Stimulated activated naive B cell treated with anti-CD40 and anti-IgM and Interleukin-4, amounts not matched to agents 10 μg/mL and 1 μg/mL and 100 μg/mL, for 72 hours (primary cell): ENCODE results near the gene UQCC5.

Source experiments
- ATAC-seq, 2 donors: fragments of 150-1000 bp; cut with Tn5 transposase; replicated peaks; 2 replicates each; pipeline ENCODE4 v1.10.0; 2021; ENCODE audit warnings: moderate library complexity in 1 of 2
- DNase-seq: peaks from one replicate; pipeline ENCODE4 v3.0.0; 2021
- H3K27ac Mint-ChIP-seq: one replicate; pipeline ENCODE4 v1.8.0; 2022; ENCODE audit warnings: mild to moderate bottlenecking, mixed read lengths
- H3K27me3 Mint-ChIP-seq, 2 donors: one replicate each; pipeline ENCODE4 v1.8.0; 2022; ENCODE audit warnings: mixed read lengths in 2 of 2
- H3K36me3 Mint-ChIP-seq, 2 donors: one replicate each; pipeline ENCODE4 v1.8.0; 2022; ENCODE audit warnings: mixed read lengths in 2 of 2, mild to moderate bottlenecking in 1 of 2
- H3K4me1 Mint-ChIP-seq, 2 donors: one replicate each; pipeline ENCODE4 v1.8.0; 2022; ENCODE audit warnings: mixed read lengths in 2 of 2, mild to moderate bottlenecking in 1 of 2
- H3K4me3 Mint-ChIP-seq, 2 donors: one replicate each; pipeline ENCODE4 v1.8.0; 2022; ENCODE audit warnings: mild to moderate bottlenecking in 2 of 2, mixed read lengths in 2 of 2, moderate library complexity in 1 of 2
- H3K9me3 Mint-ChIP-seq, 2 donors: one replicate each; pipeline ENCODE4 v1.8.0; 2022; ENCODE audit warnings: mixed read lengths in 2 of 2, mild to moderate bottlenecking in 1 of 2

The UQCC5 gene

DNA sequence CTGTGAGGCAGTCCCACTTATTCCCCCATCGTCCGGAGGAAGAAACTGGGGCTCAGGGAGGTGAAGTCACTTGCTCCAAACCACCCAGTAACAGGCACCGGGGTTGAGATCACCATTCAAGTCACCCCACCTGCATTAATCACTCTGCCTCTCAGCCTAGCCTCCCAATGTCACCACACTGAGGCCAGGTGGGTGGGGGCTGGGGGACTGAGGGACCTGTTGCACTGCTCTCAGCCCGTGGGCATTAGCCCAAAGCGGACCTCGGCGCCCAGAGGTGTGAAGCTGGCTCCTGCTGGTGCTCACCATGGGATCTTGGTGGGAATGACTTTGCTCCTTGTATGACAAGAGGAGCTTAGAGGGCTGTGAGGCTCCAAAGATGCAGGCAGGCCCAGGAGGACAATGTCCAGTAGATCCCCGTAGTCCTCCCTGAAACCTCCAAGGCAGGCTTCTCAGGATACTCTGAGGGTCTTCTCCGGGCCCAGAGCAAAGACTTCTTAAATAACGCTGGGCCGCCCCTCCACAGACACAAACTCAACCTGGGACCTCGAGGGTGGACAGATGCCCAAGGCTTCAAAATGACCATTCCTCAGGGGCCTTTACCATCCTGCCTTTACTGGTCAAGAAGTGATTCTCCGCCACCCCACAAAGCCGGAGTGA is 4.4 kb upstream of the UQCC5 start:
- no peak for ATAC-seq
- Mint-ChIP-seq H3K27me3 (no peaks in the 10 kb centered on the region), H3K36me3 (peaks cover 4 to 15% of the 10 kb centered on the region in 2 donors)

DNA sequence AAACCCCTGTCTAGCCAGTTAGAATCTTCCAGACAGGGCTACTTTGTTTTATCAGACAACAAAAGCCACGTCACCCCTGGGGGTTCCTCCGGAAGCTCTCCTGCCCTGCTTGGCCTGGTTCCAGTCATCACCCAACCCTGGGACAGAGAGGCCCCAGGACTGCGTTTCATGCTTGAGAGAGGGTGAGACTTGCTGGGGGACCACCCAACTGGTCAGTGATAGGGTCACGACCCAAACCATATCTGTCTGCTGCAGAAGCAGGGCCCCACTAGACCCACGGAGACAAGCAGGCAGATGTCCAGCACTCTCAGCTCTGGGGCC is 3.9 kb upstream of the UQCC5 start:
- Mint-ChIP-seq H3K4me3 (peak overlapping the region; percentile 77 to 84), H3K36me3 (peaks cover 6 to 12% of the 10 kb centered on the region in 2 donors), H3K4me1 (peaks cover 14 to 30% of the 10 kb centered on the region in 2 donors), H3K27ac (peak overlapping the region; percentile 84), H3K27me3 (no peaks in the 10 kb centered on the region), H3K9me3 (no peaks in the 10 kb centered on the region)
- no peak for DNase-seq
- ATAC-seq: no peak

More for the DNA sequence above, 4.4 kb upstream of the UQCC5 start:
- Mint-ChIP-seq H3K27ac (no peak overlapping the region), H3K9me3 (no peaks in the 10 kb centered on the region), H3K4me1 (peaks cover 12 to 27% of the 10 kb centered on the region in 2 donors), H3K4me3 (peak overlapping the region in 1 of 2 donors; percentile 84)
- no peak for DNase-seq

DNA sequence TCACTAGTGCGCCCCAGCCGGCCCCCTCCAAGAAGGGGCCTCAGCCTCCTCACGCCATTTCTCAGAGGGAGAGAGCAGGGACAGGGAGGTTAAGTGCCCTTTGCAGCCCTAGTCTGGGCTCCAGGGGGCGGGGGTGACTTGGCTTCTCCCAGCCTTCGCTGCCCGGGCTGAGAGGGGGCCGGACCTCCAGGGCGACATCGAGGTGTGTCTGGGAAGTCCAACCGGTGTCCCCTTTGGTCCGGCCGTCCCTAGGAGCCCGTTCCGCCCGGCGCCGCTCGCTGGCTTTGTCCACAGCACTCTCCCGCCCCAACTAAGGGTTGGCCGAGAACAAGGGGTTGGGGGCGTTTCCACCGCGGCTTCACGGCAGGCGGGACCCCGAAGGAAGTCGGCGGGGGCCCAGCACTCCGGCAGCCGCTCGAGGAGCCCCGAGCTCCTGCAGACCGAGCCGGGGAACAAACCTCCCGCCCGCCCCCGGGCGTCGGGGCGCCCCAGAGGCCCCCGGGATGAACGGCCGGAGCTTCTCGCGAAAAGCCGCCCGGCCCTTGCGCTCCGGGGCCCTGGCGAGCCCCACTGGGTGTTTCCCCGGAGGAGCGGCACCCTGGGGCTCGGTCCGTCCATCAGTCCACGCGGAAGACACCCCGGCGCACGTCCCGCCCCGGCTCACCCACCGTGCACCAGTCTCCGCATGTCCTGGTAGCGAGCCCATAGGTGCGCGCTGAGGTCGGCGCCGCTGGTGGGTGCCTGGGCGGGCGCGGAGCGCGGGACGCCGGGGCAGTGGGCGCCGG is 3.4 kb upstream of the UQCC5 start:
- DNase-seq (no peak), ATAC-seq (peak in 1 of 2 donors; percentile 4)
- peaks cover 10 to 12% of the 10 kb centered on the region in 2 donors for H3K36me3 Mint-ChIP-seq
- no peaks in the 10 kb centered on the region for H3K27me3 Mint-ChIP-seq
- H3K4me3 Mint-ChIP-seq: peak overlapping the region; percentile 77 to 84
- H3K4me1 Mint-ChIP-seq: peaks cover 19 to 36% of the 10 kb centered on the region in 2 donors
- peak overlapping the region; percentile 84 for H3K27ac Mint-ChIP-seq
- H3K9me3 Mint-ChIP-seq: no peaks in the 10 kb centered on the region

DNA sequence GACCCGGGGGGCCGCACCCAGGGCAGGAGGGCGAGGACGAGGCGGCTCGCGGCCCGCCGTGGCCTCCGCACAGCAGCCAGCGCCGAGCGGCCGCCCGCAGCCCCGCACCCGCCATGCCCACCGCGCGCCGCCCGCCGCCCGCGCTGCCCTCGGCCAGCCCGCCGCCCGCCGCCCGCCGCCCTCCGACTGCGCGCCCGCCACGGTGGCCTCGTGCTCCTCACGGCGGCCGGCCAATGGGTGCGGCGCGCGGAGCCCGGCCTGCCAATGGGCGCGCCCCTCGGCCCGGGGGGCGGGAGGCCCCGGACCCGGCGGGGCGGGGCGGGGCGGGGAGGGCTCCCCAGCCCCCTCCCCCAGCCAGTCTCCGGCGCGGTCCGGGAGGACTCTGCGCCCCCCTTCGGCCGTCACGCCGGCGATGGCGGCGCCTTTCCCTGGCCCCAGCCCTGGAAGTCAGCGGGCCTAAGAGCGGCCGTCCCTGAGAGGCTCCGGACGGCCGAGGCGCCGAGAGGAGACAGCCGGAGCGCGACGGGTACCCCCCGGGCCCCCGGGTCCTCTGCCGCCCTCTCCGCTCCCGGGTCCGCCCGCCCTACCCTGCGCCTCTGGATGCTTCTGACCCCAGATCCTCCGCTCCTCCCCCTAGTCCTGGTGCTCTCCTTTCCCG is 2.7 kb upstream of the UQCC5 start, which contains the start of gene NT5DC2:
TSS of gene NT5DC2 (minus strand) at position 235 of the 658 bp plus-strand sequence. CDS start at position 115, 120 bp downstream.
- Mint-ChIP-seq H3K4me1 (peaks cover 23 to 41% of the 10 kb centered on the region in 2 donors), H3K27ac (peak within 1 kb of the TSS; percentile 87), H3K9me3 (no peaks in the 10 kb centered on the region), H3K4me3 (peak within 1 kb of the TSS; percentile 80 to 84), H3K27me3 (no peaks in the 10 kb centered on the region), H3K36me3 (peaks cover 11 to 14% of the 10 kb centered on the region in 2 donors)
- ATAC-seq: peak; percentile 31 to 32
- peak; percentile 48 for DNase-seq

DNA sequence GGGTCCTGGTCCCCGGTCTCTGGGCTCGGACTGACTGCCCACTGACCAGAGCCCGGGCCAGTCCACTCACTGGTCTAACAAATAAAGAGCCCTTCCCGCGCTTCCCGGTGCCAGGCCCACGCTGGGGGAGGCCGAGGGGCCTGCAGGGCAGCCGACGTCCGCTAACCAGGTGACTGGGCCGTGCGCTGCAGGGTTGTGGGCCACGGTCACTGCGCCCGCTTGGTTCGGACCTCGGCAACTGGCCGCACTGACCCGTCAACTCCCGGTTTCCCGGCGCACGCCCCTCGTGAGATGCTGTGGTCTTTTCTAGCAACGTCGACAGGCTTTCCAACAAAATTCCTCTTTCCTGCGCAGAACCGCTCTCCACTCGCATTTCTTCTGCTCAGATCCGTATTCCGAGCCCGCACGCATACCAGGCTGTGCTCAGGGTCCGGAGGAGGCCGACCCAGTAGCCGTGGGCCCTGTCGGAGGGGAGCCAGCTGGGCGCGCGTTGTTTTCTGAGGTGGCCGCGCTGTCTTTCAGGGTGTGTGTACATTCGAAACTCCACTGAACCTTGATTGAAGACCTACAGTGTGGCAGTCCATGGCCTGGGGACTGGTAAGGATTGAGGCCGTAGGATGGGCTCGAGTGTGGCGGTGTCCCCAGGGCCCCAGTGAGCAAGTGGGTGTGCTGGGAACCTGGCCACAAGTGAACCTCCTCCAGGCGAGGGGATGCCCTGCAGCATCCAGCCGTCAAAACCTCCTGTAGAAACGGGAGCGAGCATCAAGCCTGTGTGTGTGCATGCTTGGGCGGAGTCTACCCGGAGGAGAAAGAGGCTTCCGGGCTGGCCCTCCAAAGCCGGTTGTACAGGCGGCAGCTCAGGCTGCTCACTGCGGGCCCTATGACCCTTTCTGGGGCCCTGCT is 1.9 kb upstream of the UQCC5 start:
- Mint-ChIP-seq H3K27ac (peak overlapping the region; percentile 87), H3K36me3 (peaks cover 17 to 22% of the 10 kb centered on the region in 2 donors)

DNA sequence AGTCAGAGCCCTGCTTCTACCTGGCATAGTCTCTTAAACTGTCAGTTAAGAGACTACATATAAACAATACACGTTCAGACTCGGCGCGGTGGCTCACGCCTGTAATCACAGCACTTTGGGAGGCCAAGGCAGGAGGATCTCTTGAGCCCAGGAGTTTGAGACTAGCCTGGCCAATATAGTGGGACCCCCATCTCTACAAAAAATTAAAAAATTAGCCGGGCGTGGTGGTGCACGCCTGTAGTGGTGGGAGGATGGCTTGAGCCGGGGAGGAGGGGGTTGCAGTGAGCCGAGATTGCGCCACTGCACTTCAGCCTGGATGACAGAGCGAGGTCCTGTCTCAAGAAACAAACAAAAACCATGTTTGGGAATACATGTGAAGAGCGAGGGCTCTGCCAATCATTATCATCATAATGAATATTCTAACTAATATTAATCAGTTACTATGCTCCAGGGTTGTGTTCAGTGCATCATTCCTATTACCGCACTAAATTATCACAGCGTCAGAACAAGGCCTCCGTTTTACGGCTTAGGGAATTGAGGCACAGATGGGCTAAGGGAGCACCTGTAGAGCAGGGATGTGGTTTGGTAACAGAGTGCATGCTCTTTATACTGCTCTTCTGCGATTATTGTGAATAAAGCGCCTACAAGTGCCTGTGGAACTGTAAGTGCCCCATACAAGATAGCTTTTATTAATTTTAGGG is 844 bp upstream of the UQCC5 start:
- H3K27ac Mint-ChIP-seq: peak overlapping the region; percentile 3
- ATAC-seq (no peak), DNase-seq (no peak)
- H3K27me3 Mint-ChIP-seq: no peaks in the 10 kb centered on the region
- H3K4me1 Mint-ChIP-seq: peaks cover 30 to 50% of the 10 kb centered on the region in 2 donors
- peak overlapping the region; percentile 97 to 99 for H3K4me3 Mint-ChIP-seq
- H3K36me3 Mint-ChIP-seq: peaks cover 17 to 22% of the 10 kb centered on the region in 2 donors
- H3K9me3 Mint-ChIP-seq: peaks cover 0 to 3% of the 10 kb centered on the region in 2 donors

More for the DNA sequence above, 1.9 kb upstream of the UQCC5 start:
- Mint-ChIP-seq H3K4me3 (peak overlapping the region; percentile 80 to 82), H3K4me1 (peaks cover 30 to 49% of the 10 kb centered on the region in 2 donors), H3K9me3 (peaks cover 0 to 3% of the 10 kb centered on the region in 2 donors), H3K27me3 (no peaks in the 10 kb centered on the region)
- DNase-seq (no peak), ATAC-seq (no peak)

DNA sequence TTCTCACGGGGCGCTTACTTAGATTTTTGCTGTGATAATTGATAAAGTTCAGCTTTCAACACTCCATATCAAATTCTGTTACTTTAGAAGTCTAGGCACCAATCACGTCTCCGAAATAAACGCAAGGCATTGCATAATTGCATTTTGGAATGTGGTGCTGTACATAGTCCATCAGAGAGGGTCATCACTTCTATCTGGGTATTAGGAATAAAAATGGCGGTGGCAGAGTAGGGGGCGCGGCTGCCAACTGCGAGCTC is 365 bp upstream of the UQCC5 start:
- Mint-ChIP-seq H3K4me3 (peak overlapping the region; percentile 97 to 99), H3K4me1 (peaks cover 30 to 50% of the 10 kb centered on the region in 2 donors), H3K27ac (peak overlapping the region; percentile 42), H3K27me3 (no peaks in the 10 kb centered on the region), H3K9me3 (peaks cover 0 to 3% of the 10 kb centered on the region in 2 donors), H3K36me3 (peaks cover 17 to 22% of the 10 kb centered on the region in 2 donors)
- ATAC-seq (no peak), DNase-seq (no peak)

DNA sequence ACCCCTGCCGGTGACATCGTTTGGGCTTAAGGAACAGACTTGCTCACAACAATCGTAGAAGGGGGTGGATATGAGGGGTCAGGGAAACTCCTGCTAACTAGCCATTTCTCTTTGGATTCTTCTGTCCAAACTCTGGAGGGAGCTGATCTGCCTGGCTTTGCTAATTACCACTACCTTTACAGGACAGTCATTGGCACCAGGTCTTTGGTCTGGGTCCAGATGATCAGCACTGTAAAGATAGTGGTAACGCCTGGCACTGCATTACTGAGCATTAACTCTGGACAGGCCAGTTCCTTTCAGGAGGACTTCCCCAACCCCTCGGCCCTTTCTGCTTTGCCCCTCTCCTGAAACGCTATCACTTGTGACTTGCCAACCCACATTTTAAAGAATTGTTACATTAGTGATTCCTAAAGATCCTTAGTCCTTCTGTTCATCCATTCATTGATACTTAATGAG is 788 bp downstream of the UQCC5 start:
- peak overlapping the region; percentile 98 for H3K27ac Mint-ChIP-seq
- peaks cover 0 to 3% of the 10 kb centered on the region in 2 donors for H3K9me3 Mint-ChIP-seq
- peaks cover 19 to 30% of the 10 kb centered on the region in 2 donors for H3K36me3 Mint-ChIP-seq
- no peak for DNase-seq
- H3K4me3 Mint-ChIP-seq: peak overlapping the region; percentile 97 to 99
- no peaks in the 10 kb centered on the region for H3K27me3 Mint-ChIP-seq
- peaks cover 30 to 49% of the 10 kb centered on the region in 2 donors for H3K4me1 Mint-ChIP-seq
- no peak for ATAC-seq

DNA sequence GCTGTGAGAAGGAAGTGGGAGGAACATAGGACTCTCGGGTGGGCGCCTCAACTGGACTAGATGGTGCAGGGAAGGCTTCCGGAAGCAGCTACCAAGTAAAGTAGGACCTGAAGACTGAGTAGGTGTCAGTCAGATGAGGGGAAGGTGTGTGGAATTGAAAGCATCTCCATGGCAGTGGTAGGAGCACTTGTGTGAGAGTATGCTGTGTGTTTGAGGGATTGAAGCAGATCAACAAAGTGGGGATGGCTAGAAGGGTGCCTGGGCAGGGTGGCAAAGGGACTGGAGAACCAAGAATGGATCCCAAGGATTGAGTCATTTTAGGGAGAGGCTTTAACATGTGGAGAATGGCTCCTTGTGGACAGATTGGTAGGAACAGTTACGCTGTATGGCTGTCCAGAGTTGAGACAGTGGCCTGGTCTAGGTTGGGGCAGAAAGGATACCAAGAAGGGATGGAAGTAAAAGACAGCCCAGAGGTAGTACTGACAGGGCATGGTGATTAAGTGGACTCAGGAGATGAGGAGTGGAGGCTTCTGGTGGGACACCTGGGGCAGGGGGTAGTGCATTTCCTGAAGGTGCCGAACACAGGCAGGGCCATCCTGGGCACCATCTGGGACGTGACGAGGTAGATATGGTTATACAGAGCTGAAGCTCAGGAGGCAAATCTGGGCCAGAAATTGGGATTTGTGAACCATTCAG is 1.5 kb downstream of the UQCC5 start:
- Mint-ChIP-seq H3K27me3 (no peaks in the 10 kb centered on the region), H3K36me3 (peaks cover 19 to 30% of the 10 kb centered on the region in 2 donors), H3K27ac (peak overlapping the region; percentile 98), H3K4me3 (peak overlapping the region; percentile 97 to 99), H3K9me3 (peaks cover 0 to 3% of the 10 kb centered on the region in 2 donors), H3K4me1 (peaks cover 25 to 42% of the 10 kb centered on the region in 2 donors)
- ATAC-seq (no peak), DNase-seq (no peak)

DNA sequence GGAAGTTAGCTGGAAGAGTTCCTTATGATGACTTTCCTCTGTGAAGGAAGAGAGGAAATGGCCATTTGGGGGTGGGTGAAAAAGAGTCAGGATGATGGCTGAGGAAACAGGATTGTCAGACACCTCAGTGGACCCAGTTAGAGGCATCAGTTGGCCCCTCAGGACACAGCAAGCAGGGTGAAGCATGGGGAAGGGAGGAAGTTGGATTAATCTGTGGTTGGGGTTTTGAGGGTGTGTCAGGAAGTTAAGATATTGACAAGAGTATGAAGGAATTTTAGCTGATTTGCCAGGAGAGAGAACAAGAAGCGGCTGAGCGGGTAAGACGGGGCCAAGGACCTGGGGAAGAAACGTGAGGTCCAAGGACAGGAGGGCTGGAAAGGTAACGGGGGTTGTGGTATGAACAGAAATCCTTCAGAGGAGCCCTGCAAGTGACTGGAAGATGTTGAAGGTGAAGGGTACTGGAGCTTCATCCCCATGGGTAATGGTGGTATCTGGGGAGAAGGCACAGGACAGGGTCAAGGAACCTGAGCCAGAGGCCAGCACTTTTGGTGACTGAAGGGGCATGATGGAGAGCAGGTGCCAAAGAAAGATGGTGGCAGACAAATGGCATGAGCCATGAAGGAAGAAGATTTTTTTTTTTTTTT is 2.7 kb downstream of the UQCC5 start:
- peaks cover 25 to 39% of the 10 kb centered on the region in 2 donors for H3K4me1 Mint-ChIP-seq
- no peak for ATAC-seq
- H3K27me3 Mint-ChIP-seq: no peaks in the 10 kb centered on the region
- H3K9me3 Mint-ChIP-seq: peaks cover 0 to 3% of the 10 kb centered on the region in 2 donors
- peak overlapping the region; percentile 67 for H3K27ac Mint-ChIP-seq
- H3K36me3 Mint-ChIP-seq: peaks cover 19 to 33% of the 10 kb centered on the region in 2 donors
- H3K4me3 Mint-ChIP-seq: peak overlapping the region; percentile 35 to 47
- no peak for DNase-seq

DNA sequence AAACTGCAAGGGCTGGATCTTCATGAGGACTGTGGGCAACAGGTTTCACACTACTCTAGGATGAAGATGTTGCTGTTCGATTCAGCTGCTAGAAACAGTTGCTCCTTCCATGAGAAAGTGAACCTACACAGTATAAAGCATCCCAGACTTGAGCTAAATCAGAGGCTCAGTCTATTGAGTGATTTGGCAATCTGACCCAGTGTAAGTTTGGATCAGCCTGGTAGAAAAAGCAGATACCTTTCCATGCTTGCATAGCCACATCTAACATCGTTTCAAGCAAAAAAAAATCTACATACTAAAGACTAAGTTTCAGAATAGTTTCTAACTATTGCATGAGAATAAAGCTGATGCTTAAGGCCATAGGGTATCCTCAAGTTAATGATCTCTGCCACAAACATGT is 4.6 kb downstream of the UQCC5 start:
- ATAC-seq: no peak
- H3K4me3 Mint-ChIP-seq: no peak overlapping the region
- no peak overlapping the region for H3K27ac Mint-ChIP-seq
- H3K27me3 Mint-ChIP-seq: no peaks in the 10 kb centered on the region
- peaks cover 0 to 3% of the 10 kb centered on the region in 2 donors for H3K9me3 Mint-ChIP-seq
- DNase-seq: no peak
- peaks cover 20 to 30% of the 10 kb centered on the region in 2 donors for H3K4me1 Mint-ChIP-seq
- H3K36me3 Mint-ChIP-seq: peaks cover 21 to 40% of the 10 kb centered on the region in 2 donors

DNA sequence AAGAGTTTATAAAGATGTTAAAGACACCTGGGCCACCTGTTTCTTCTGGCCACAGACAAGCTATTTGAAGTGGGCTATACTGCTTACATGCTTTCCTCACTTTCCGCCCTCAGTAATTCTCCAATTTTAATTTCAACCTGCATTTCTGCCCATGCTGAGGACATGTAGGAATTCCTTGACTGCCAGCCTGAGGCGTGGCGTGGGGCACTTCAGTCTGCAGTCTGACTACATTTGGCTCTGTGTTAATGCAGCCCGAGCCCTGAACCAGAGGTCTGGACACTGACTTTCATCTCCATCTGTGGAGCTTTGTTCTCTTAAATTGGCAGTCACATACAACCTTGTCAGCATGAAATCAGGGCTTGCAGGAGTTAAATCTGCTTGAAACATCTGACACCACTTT is 8.5 kb downstream of the UQCC5 start:
- Mint-ChIP-seq H3K27ac (peak overlapping the region; percentile 53), H3K4me3 (no peak overlapping the region), H3K36me3 (peaks cover 7 to 22% of the 10 kb centered on the region in 2 donors), H3K4me1 (no peaks in the 10 kb centered on the region), H3K9me3 (no peaks in the 10 kb centered on the region), H3K27me3 (no peaks in the 10 kb centered on the region)
- DNase-seq (no peak), ATAC-seq (no peak)
